Measurements from ENCODE around the gene CREM.

Gene CREM

DNA sequence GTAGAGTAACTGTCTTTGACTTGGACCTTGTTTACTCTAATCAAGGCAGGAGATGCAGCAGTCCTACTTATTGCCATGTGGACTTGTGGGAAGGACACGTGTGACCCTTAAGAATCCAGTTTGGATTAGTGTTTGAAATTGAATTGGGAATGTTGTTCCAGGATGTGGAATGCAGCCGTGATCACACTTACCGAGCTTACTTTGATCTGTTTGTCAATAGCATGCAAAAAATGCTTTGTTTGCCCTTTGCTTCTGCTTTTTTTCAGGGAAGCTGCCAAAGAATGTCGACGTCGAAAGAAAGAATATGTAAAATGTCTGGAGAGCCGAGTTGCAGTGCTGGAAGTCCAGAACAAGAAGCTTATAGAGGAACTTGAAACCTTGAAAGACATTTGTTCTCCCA, 84.7 kb downstream of the CREM start:
- TF ChIP-seq, protein P1, sequence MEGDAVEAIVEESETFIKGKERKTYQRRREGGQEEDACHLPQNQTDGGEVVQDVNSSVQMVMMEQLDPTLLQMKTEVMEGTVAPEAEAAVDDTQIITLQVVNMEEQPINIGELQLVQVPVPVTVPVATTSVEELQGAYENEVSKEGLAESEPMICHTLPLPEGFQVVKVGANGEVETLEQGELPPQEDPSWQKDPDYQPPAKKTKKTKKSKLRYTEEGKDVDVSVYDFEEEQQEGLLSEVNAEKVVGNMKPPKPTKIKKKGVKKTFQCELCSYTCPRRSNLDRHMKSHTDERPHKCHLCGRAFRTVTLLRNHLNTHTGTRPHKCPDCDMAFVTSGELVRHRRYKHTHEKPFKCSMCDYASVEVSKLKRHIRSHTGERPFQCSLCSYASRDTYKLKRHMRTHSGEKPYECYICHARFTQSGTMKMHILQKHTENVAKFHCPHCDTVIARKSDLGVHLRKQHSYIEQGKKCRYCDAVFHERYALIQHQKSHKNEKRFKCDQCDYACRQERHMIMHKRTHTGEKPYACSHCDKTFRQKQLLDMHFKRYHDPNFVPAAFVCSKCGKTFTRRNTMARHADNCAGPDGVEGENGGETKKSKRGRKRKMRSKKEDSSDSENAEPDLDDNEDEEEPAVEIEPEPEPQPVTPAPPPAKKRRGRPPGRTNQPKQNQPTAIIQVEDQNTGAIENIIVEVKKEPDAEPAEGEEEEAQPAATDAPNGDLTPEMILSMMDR (IDR thresholded peaks at IDR 0.05; ENCODE audit: low read depth, low read length), result no peak
- no peak for TF ChIP-seq EZH2phosphoT487 (IDR thresholded peaks at IDR 0.05; ENCODE audit: low read depth)
- Histone ChIP-seq H2AFZ (ENCODE audit: low read depth, low read length) (no peak overlapping the region), H3K9ac (ENCODE audit: low read length) (no peak overlapping the region), H3K27me3 (ENCODE audit: low read depth, low read length) (no peaks in the 10 kb centered on the region), H3K36me3 (replicated peaks; ENCODE audit: low read depth, low read length) (peaks cover 10% of the 10 kb centered on the region), H3K4me1 (ENCODE audit: low read length) (peaks cover 26% of the 10 kb centered on the region), H3K9me3 (ENCODE audit: insufficient read depth, low read length) (no peaks in the 10 kb centered on the region), H4K20me1 (ENCODE audit: insufficient read depth, low read length) (no peaks in the 10 kb centered on the region), H3K27ac (ENCODE audit: low read length) (no peak overlapping the region), H3K4me2 (ENCODE audit: low read length) (no peak overlapping the region), H3K4me3 (ENCODE audit: low read length) (no peak overlapping the region), H3K79me2 (ENCODE audit: low read length) (no peaks in the 10 kb centered on the region)

DNA sequence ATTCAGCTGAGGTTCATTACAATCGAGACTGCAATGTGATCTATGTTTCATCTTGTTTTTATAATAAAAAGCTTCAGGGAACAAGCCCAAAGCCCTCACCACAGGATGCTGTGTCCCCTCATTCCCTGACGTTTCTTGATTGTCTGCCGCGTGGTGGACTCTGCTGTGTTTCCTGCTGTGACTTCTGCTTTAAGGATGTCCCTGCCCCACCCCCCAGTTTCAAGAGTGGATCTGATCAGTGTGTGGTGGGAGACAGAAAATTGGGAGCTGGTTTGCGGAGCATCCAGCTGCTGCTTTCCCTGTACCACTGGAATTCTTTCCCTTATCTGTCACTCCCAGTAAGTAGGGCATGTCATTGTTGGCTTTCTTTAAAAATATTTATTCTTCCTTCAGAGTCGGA, 86.2 kb downstream of the CREM start:
- Histone ChIP-seq H3K4me2 (ENCODE audit: low read length) (no peak overlapping the region), H3K27me3 (ENCODE audit: low read depth, low read length) (no peaks in the 10 kb centered on the region), H3K9me3 (ENCODE audit: insufficient read depth, low read length) (no peaks in the 10 kb centered on the region), H2AFZ (ENCODE audit: low read depth, low read length) (no peak overlapping the region), H3K9ac (ENCODE audit: low read length) (no peak overlapping the region), H3K4me1 (ENCODE audit: low read length) (peaks cover 35% of the 10 kb centered on the region), H3K4me3 (ENCODE audit: low read length) (no peak overlapping the region), H3K79me2 (ENCODE audit: low read length) (no peaks in the 10 kb centered on the region), H4K20me1 (ENCODE audit: insufficient read depth, low read length) (no peaks in the 10 kb centered on the region), H3K27ac (ENCODE audit: low read length) (no peak overlapping the region), H3K36me3 (replicated peaks; ENCODE audit: low read depth, low read length) (peaks cover 10% of the 10 kb centered on the region)
- no peak for TF ChIP-seq EZH2phosphoT487 (IDR thresholded peaks at IDR 0.05; ENCODE audit: low read depth)
- TF ChIP-seq, protein P1 (IDR thresholded peaks at IDR 0.05; ENCODE audit: low read depth, low read length), result no peak

DNA sequence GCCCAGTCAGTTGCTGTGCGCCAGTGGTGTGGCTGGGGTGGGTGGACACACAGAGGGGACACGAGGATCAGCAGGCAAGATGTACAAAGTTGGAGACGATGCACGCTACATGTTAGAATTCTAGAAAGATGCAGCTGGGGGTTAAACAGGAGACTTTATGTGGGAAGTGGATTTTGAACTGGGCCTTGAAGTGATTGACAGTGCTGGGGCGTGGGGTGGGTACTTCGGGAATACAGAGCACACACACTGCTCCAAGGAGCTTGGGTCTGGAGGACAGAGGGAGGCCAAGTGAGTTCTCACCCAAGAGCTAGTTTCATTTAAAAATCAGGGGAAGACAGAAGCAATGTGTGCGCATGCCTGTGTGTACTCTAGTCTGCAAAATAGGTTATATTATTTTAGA, 87.1 kb downstream of the CREM start:
- H3K36me3 ChIP-seq (replicated peaks; ENCODE audit: low read depth, low read length), result peaks cover 10% of the 10 kb centered on the region
- no peaks in the 10 kb centered on the region for H4K20me1 ChIP-seq (ENCODE audit: insufficient read depth, low read length)
- H3K9me3 ChIP-seq (ENCODE audit: insufficient read depth, low read length), result no peaks in the 10 kb centered on the region
- no peaks in the 10 kb centered on the region for H3K79me2 ChIP-seq (ENCODE audit: low read length)
- no peak overlapping the region for H3K4me2 ChIP-seq (ENCODE audit: low read length)
- no peak overlapping the region for H3K4me3 ChIP-seq (ENCODE audit: low read length)
- H3K27me3 ChIP-seq (ENCODE audit: low read depth, low read length), result no peaks in the 10 kb centered on the region
- H2AFZ ChIP-seq (ENCODE audit: low read depth, low read length), result no peak overlapping the region
- peaks cover 34% of the 10 kb centered on the region for H3K4me1 ChIP-seq (ENCODE audit: low read length)
- no peak overlapping the region for H3K27ac ChIP-seq (ENCODE audit: low read length)
- H3K9ac ChIP-seq (ENCODE audit: low read length), result no peak overlapping the region
- TF ChIP-seq, protein P1 (IDR thresholded peaks at IDR 0.05; ENCODE audit: low read depth, low read length), result no peak
- TF ChIP-seq EZH2phosphoT487 (IDR thresholded peaks at IDR 0.05; ENCODE audit: low read depth), result no peak

DNA sequence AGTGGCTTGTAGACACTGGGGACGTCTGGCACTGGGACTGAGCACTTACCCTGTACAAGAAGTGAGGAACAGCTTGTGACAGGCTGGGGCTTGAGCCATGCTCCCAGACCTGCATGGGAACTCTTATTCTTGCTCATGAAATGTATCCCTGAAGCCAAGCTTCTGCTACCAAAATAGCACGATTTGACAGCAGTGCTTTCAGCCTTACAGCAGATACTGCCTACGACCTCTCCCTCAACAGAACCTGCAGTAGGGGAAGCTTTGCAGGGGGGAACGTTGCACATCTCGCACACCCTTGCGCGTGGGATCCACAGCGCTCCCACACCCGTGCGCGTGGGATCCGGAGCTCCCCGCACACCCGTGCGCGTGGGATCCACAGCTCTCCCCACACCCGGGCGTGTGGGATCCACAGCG, 88.0 kb downstream of the CREM start:
- Histone ChIP-seq H3K4me1 (ENCODE audit: low read length) (peaks cover 28% of the 10 kb centered on the region), H3K27me3 (ENCODE audit: low read depth, low read length) (no peaks in the 10 kb centered on the region), H3K4me2 (ENCODE audit: low read length) (no peak overlapping the region), H3K4me3 (ENCODE audit: low read length) (no peak overlapping the region), H3K9me3 (ENCODE audit: insufficient read depth, low read length) (no peaks in the 10 kb centered on the region), H2AFZ (ENCODE audit: low read depth, low read length) (no peak overlapping the region), H3K36me3 (replicated peaks; ENCODE audit: low read depth, low read length) (peaks cover 9% of the 10 kb centered on the region), H4K20me1 (ENCODE audit: insufficient read depth, low read length) (no peaks in the 10 kb centered on the region), H3K79me2 (ENCODE audit: low read length) (no peaks in the 10 kb centered on the region), H3K9ac (ENCODE audit: low read length) (no peak overlapping the region), H3K27ac (ENCODE audit: low read length) (no peak overlapping the region)
- no peak for TF ChIP-seq EZH2phosphoT487 (IDR thresholded peaks at IDR 0.05; ENCODE audit: low read depth)
- TF ChIP-seq, protein P1 (IDR thresholded peaks at IDR 0.05; ENCODE audit: low read depth, low read length), result no peak

All from OCI-LY3 (cell line).